K562 (cell line): Measurements from ENCODE around the gene CTRB1.

Source experiments
- CEBPG ChIP-seq, 3 experiments: fragments of 200-800 bp in 1 of 3; sonication (Bioruptor generic) in 1 of 3; sonication (generic) in 1 of 3; formaldehyde crosslinking in 1 of 3; IDR thresholded peaks in 2 of 3; conservative IDR thresholded peaks in 1 of 3; 2 replicates each; pipeline versions ENCODE4 v1.6.1 to v1.8.0; 2016 to 2022; ENCODE audit warnings: missing compliant biosample characterization in 2 of 3, missing genetic modification characterization in 2 of 3, mild to moderate bottlenecking in 1 of 3, missing genetic modification reagents in 1 of 3
- CHD2 ChIP-seq: IDR thresholded peaks from 2 replicates; pipeline ENCODE4 v1.6.1; 2011; ENCODE audit warnings: low read depth, low read length
- KDM1A ChIP-seq, 2 experiments: fragments of 450-650 bp; IDR thresholded peaks; 2 replicates each; pipeline ENCODE4 v1.6.1; 2016; ENCODE audit warnings: mild to moderate bottlenecking in 2 of 2
- MAX ChIP-seq: sonication (generic); formaldehyde crosslinking; IDR thresholded peaks from 2 replicates; pipeline ENCODE4 v1.9.0; 2022; ENCODE audit warnings: mild to moderate bottlenecking, missing genetic modification reagents
- PHB ChIP-seq: fragments of 250-450 bp; sonication (Bioruptor Pico); IDR thresholded peaks from 2 replicates; pipeline ENCODE4 v1.5.0; 2021
- SMAD3 ChIP-seq: fragments of 450-650 bp; formaldehyde crosslinking; conservative IDR thresholded peaks from 2 replicates; pipeline ENCODE4 v1.4.0; 2020; ENCODE audit warnings: mild to moderate bottlenecking
- TCF15 ChIP-seq: fragments of 250-450 bp; sonication (Bioruptor Pico); IDR thresholded peaks from 2 replicates; pipeline ENCODE4 v1.8.0; 2022; ENCODE audit warnings: moderate library complexity, mild to moderate bottlenecking, inconsistent platforms
- USF1 ChIP-seq: sonication (generic); formaldehyde crosslinking; IDR thresholded peaks from 2 replicates; pipeline ENCODE4 v1.9.0; 2022; ENCODE audit warnings: mild to moderate bottlenecking, missing genetic modification reagents
- ZNF224 ChIP-seq: sonication (generic); formaldehyde crosslinking; IDR thresholded peaks from 2 replicates; pipeline ENCODE4 v1.8.0; 2022; ENCODE audit warnings: mild to moderate bottlenecking, missing genetic modification reagents
- TF ChIP-seq, protein P1 (sequence below): sonication (generic); formaldehyde crosslinking; IDR thresholded peaks from 2 replicates; pipeline ENCODE4 v1.8.1; 2023; ENCODE audit warnings: mild to moderate bottlenecking, missing genetic modification reagents, moderate library complexity
- TF ChIP-seq, protein P2 (sequence below), 3 experiments: IDR thresholded peaks in 2 of 3; conservative IDR thresholded peaks in 1 of 3; 2 replicates each; pipeline ENCODE4 v1.5.1; 2011 to 2012; ENCODE audit warnings: low read length in 3 of 3, mild to moderate bottlenecking in 3 of 3, control low read depth in 2 of 3, improper control_type of control experiment in 1 of 3, inconsistent platforms in 1 of 3, low read depth in 1 of 3, mixed read lengths in 1 of 3, moderate library complexity in 1 of 3; ENCODE audit not compliant: insufficient read depth in 2 of 3
- TF ChIP-seq, protein P3 (sequence below): fragments of 150-350 bp; conservative IDR thresholded peaks from 2 replicates; pipeline ENCODE4 v1.6.1; 2014; ENCODE audit warnings: low read length

DNA sequence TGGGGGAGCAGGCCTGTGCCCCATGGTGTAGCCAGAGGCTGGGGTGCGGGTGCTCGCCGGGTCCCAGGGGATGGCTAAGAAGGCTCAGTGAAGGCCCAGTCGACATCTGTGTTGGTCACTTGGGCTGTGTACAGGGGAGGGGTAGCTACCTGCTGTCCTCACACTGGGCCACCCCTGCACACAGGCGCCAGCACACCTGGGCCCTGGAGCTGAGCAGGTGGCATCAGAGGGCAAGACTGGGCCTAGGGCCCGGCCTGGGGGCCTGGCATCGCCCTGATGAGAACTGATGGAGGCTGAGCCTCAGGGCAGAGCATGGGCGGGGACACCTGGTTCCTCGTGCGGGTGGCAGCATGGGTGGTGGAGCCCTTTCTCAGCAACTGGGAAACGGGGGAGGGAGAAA lies 11.0 kb upstream of the CTRB1 start:
- TF ChIP-seq ZNF224 (CRISPR knock-in tag) (no peak), KDM1A (IDR thresholded peaks at IDR 0.05) (no peak), TCF15 (CRISPR knock-in tag) (no peak), USF1 (CRISPR knock-in tag) (no peak), SMAD3 (CRISPR knock-in tag) (no peak), MAX (CRISPR knock-in tag) (no peak), CEBPG (CRISPR knock-in tag; IDR thresholded peaks at IDR 0.05) (no peak), CEBPG (tag; conservative IDR thresholded peaks at IDR 0.05 in 1 of 2, IDR thresholded peaks at IDR 0.05 in 1 of 2) (no peak), PHB (CRISPR knock-in tag) (no peak), CHD2 (no peak)
- TF ChIP-seq, protein P1, sequence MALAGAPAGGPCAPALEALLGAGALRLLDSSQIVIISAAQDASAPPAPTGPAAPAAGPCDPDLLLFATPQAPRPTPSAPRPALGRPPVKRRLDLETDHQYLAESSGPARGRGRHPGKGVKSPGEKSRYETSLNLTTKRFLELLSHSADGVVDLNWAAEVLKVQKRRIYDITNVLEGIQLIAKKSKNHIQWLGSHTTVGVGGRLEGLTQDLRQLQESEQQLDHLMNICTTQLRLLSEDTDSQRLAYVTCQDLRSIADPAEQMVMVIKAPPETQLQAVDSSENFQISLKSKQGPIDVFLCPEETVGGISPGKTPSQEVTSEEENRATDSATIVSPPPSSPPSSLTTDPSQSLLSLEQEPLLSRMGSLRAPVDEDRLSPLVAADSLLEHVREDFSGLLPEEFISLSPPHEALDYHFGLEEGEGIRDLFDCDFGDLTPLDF (CRISPR knock-in tag) = no peak
- TF ChIP-seq, protein P2, sequence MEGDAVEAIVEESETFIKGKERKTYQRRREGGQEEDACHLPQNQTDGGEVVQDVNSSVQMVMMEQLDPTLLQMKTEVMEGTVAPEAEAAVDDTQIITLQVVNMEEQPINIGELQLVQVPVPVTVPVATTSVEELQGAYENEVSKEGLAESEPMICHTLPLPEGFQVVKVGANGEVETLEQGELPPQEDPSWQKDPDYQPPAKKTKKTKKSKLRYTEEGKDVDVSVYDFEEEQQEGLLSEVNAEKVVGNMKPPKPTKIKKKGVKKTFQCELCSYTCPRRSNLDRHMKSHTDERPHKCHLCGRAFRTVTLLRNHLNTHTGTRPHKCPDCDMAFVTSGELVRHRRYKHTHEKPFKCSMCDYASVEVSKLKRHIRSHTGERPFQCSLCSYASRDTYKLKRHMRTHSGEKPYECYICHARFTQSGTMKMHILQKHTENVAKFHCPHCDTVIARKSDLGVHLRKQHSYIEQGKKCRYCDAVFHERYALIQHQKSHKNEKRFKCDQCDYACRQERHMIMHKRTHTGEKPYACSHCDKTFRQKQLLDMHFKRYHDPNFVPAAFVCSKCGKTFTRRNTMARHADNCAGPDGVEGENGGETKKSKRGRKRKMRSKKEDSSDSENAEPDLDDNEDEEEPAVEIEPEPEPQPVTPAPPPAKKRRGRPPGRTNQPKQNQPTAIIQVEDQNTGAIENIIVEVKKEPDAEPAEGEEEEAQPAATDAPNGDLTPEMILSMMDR (IDR thresholded peaks at IDR 0.05 in 2 of 3, conservative IDR thresholded peaks at IDR 0.05 in 1 of 3; ENCODE audit: insufficient read depth in 2 of 3, low read depth in 1 of 3, low read length in 3 of 3) = no peak
- TF ChIP-seq, protein P3, sequence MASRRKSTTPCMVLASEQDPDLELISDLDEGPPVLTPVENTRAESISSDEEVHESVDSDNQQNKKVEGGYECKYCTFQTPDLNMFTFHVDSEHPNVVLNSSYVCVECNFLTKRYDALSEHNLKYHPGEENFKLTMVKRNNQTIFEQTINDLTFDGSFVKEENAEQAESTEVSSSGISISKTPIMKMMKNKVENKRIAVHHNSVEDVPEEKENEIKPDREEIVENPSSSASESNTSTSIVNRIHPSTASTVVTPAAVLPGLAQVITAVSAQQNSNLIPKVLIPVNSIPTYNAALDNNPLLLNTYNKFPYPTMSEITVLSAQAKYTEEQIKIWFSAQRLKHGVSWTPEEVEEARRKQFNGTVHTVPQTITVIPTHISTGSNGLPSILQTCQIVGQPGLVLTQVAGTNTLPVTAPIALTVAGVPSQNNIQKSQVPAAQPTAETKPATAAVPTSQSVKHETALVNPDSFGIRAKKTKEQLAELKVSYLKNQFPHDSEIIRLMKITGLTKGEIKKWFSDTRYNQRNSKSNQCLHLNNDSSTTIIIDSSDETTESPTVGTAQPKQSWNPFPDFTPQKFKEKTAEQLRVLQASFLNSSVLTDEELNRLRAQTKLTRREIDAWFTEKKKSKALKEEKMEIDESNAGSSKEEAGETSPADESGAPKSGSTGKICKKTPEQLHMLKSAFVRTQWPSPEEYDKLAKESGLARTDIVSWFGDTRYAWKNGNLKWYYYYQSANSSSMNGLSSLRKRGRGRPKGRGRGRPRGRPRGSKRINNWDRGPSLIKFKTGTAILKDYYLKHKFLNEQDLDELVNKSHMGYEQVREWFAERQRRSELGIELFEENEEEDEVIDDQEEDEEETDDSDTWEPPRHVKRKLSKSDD = no peak
